Activated CD8-positive, alpha-beta memory T cell treated with anti-CD3 and anti-CD28 coated beads for 48 hours (primary cell): ENCODE results near the gene PPP1R14C.

Source experiments
- DNase-seq, 3 experiments: peaks; one replicate each; pipeline ENCODE4 v3.0.0-alpha.2; 2020; ENCODE audit warnings: low read depth in 2 of 3, low spot score in 2 of 3

Gene PPP1R14C

DNA sequence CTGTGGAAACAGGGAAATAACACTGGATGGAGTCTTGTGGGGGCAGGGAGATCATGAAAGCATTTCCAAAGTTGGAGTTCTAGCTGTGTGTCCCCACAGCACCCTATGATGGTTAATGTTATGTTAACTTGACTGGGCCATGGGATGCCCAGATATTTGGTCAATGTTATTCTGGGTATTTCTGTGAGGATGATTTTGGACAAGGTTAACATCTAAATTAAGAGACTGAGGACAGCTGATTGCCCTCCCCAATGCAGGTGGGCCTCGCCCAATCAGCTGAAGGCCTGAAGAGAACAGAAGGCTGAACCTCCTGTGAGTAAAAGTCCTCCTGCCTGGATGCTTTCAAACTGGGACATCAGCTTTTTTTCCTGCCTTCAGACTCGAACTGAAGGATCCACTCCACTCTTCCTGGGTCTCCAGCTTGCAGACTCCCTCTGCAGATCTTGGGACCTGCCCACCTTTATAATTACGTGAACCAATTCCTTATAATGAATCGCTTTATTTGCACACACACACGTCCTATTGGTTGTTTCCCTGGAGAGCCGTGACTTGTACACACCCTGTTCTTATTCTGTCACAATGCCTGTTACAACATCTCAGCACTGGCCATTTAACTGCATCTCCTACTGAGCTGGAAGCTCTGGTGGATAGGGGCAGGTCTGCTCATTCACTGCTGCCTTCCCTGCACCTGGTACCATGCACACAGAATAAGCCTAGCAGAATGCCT lies 126.4 kb downstream of the PPP1R14C start:
- DNase-seq, result no peak

DNA sequence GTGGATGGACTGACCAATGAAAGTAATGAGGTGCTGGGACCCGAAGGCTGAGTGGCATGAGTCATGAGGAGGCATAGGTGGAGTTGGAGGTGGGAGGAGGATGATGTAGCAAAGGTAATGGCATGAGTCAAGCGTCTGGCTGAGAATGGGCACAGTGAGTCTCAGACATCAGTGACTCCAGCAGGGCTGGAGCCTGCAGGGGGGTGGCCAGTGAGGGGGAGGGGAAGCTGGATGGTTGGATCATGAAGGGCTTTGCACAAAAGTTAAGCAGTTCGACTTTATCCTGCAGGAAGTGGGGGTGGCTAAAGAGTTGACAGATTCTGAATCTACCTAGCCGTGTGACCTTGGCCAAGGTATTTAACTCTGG lies 127.0 kb downstream of the PPP1R14C start:
- DNase-seq, result no peak

- no peak for DNase-seq
Measured at GRCh38 chr6:150270330-150271052, 127.6 kb downstream of the PPP1R14C start.

DNA sequence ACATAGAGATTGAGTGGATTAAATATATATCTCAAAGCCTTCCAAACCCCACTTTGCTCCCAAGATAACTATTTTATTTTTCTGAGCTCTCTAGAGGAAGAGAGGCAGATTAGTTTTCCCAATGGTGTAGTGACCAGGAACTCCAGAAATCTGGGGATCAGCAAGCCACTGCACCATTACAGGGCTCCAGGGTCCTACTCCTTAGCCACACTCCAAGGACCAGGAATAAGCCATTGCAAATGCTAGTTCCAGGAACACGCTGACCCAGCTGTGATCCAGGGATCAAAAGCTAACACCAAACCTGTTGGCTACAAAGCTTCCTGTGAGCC lies 128.3 kb downstream of the PPP1R14C start:
- no peak for DNase-seq

DNA sequence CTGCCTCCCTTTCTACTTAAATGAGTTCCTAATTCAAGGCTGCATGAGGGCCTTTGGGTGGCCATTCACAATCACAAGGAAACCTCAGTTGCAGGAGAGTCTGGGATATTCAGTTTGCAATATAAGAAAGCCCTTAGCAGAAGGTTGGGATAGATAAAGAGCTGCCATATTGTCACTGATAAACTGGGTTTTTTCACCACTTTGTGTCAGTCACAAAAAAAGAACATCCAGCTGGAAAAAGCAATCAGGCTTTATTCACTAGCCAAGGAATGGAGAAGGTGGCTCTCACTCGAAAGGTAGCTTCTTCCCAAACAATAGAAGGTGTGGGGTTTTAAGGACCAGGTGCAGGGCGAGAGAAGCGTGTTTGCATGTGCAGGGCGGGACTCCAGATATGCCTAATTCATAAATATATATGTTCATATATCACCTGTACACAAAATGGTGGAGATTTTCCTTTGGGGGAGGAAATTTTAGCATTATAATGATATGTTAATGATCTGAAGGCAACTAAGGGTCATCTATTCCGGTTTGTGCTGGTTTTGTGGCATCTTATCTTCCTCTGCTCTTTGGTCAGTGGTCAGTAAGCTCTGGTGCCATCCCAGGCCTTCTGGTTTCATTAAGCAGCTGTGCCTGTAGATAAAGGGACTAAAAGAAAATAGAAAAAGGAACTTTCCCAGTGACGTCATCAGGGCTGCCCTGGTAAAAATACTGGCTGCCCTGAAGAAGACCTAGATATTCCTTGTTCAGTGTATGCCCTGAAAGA lies 128.8 kb downstream of the PPP1R14C start:
- no peak for DNase-seq

GRCh38 chr6:150272264-150272975 lies 129.6 kb downstream of the PPP1R14C start:
- DNase-seq, result no peak

GRCh38 chr6:150272976-150273315 lies 130.1 kb downstream of the PPP1R14C start:
- DNase-seq, result no peak

GRCh38 chr6:150273457-150274309 lies 130.8 kb downstream of the PPP1R14C start:
- DNase-seq, result no peak

- no peak for DNase-seq
Measured at GRCh38 chr6:150275489-150275888, 132.6 kb downstream of the PPP1R14C start.

DNA sequence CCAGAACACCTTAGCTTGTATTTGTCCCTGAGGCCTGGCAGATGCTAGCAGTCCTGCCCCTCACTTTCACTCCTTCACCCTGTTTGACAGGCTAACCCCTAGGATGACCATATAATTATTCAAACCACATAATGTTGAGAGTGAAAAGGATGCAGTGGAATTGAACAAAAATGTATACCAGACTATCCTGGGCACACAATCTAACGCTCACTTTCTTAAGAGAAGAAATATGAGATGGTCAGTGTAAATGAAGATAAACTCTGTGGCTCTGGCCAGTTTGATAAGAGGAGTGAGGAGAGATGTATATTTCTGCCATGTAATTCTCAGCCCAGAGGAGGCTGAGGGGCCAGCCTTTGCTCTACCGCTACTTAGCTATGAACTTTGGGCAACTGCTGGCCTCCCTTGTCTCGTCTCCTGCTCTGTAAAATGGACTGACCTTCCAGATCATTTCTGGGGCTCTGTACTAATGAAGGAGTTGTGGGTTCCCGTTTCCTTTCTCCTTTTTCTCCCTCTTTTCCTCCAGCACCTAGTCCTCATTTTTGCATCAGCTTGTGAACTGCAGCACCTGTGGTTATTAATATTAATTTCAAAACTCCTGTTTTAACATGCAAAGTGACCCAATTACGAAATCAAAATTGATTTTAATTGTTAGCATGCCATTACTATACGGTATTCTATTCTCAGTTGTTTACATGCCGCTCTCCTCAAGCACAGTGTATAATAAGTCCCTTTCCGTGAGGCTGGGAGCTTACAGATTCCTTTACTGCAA lies 133.5 kb downstream of the PPP1R14C start:
- no peak for DNase-seq

DNA sequence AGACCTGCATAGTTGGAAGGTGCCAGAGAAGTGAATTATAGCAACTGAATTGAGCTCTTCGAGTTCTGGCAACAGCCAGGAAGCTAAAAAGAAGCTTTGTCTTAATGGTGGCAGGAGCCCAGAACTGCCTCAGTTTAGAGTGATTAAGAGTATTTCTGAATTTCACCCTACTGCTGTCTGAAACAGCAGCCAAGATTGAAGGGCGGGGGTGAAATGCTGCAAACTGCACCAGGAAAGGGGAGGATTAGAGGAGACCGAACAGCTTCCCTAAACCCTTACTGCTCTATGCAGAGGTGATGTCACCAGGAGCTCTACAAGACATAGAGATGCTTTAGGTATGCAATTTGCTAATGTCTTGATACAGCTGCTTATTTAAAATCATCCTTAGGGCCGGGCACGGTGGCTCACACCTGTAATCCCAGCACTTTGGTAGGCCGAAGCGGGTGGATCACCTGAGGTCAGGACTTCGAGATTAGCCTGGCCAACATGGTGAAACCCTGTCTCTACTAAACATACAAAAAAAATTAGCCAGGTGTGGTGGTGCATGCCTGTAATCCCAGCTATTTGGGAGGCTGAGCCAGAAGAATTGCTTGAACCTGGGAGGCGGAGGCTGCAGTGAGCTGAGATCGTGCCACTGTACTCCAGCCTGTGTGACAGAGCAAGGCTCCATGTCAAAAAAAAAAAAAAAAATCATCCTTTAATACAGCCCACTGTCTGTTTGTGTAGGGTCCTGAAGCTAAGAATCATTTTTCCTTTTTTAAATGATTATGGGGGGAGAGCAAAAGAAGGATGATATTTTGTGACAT lies 134.3 kb downstream of the PPP1R14C start:
- DNase-seq, result no peak

DNA sequence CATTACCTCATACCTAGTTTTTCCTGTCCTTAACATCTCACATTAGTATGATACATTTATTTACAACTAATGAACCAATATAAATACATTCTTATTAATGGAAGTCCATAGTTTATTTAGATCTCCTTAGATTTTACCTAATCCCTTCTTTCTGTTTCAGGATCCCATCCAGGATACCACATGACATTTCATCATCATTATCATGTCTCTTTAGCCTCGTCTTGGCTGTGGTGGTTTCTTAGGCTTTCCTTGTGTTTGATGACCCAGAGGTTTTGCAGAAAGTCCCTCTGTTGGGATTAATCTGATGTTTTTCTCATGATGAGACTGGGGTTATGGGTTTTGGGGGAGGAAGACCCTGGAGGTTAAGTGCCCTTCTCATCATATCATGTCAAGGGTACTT lies 136.7 kb downstream of the PPP1R14C start:
- DNase-seq, result no peak

DNA sequence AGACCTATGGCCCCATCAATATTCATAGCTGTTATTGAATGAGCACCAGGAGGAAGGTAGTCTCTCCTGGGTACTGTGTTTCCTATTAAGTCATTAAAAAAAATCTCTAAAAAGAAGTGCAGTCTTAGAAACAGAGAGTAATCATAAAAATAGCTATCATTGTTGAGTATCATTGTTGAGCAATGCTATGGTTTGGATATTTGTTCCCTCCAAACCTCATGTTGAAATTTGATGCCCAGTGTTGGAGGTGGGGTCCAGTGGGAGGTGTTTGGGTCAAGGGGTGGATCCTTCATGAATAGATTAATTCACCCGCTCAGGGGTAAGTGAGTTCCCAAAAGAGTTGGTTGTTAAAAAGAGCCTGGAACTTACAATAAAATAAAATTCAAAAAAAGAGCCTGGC lies 137.9 kb downstream of the PPP1R14C start:
- no peak for DNase-seq

- no peak for DNase-seq
Measured at GRCh38 chr6:150281767-150282166, 138.9 kb downstream of the PPP1R14C start.

GRCh38 chr6:150282806-150283205 lies 140.0 kb downstream of the PPP1R14C start:
- DNase-seq, result no peak

DNA sequence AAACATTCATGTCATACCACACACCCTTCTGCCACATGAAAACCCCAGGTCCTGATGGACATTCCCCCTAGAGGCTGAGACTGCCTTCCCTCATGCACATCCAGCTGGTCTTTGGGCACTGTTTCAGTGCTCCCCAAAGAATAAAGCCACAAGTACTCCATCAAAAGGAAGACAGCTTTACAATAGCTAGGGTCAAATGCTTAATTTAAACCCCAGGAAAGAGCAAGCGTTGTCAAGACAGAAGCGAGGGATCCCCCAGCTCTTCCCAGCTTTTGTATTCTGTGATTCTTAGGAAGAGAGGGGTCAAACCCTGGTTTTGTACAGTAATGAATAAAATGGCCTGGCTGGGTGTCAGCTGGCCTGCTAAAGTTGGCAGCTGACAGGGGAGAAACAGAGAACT lies 143.6 kb downstream of the PPP1R14C start:
- no peak for DNase-seq

DNA sequence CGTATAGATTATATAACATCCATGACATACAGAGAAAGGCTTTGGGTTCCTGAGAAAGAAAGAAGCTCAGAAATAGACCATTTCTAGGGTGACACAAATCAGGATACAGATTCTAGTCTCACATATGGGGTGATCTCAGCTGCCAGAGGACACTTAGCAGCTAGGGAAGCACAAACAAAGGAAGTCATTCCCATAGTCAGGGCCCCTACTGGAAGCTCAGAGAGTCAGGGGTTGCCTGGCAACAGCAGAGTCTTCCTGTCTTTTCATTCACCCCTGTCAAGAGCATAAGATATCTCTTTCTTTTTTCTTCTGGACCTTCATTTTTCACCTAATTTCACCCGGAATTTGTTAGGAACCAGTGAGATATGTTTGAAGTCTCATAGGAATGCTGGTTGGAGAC lies 144.1 kb downstream of the PPP1R14C start:
- no peak for DNase-seq

- no peak for DNase-seq
Measured at GRCh38 chr6:150288456-150288855, 145.6 kb downstream of the PPP1R14C start.

- no peak for DNase-seq
Measured at GRCh38 chr6:150289454-150290071, 146.7 kb downstream of the PPP1R14C start.
